Neural cell (in vitro differentiated cells): ENCODE data around the gene B4GALT5.

Experiments
- EP300 ChIP-seq: fragments of 450-650 bp; conservative IDR thresholded peaks from 2 replicates; pipeline ENCODE4 v1.6.1; 2014; ENCODE audit warnings: antibody characterized with exemption, mild to moderate bottlenecking, moderate library complexity; ENCODE audit not compliant: poor library complexity, severe bottlenecking
- RAD21 ChIP-seq: fragments of 450-650 bp; conservative IDR thresholded peaks from 2 replicates; pipeline ENCODE4 v1.6.1; 2014; ENCODE audit warnings: antibody characterized with exemption, mild to moderate bottlenecking, moderate library complexity
- SMC3 ChIP-seq: fragments of 450-650 bp; conservative IDR thresholded peaks from 2 replicates; pipeline ENCODE4 v1.6.1; 2014; ENCODE audit warnings: antibody characterized with exemption, mild to moderate bottlenecking, moderate library complexity; ENCODE audit not compliant: poor library complexity
- TF ChIP-seq, protein P1 (sequence below): fragments of 450-650 bp; IDR thresholded peaks from 2 replicates; pipeline ENCODE4 v1.5.1; 2014; ENCODE audit warnings: antibody characterized with exemption, mild to moderate bottlenecking, moderate library complexity; ENCODE audit not compliant: poor library complexity, severe bottlenecking

DNA sequence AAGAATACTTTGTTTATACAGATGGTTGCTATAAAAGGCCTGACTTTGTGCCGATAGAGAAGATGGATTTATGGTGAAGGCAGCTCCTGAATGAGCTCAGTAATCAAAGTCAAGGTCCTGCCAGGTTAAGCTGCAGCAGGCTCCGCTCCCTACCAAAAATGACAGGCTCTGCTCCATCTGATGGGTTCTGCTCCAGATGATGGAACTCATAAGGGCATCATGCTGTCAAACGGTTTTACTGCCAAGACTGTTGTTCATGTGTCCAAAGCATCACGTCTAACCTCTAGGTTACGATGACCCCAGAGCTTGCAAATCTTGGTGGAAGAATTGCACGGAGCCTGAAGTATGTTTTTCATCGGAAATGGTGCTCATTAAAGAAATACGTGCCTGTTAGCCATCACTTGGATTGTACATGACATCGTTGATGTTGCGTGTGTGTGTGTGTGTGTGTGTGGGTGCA lies 126.5 kb downstream of the B4GALT5 start:
- TF ChIP-seq, protein P1, sequence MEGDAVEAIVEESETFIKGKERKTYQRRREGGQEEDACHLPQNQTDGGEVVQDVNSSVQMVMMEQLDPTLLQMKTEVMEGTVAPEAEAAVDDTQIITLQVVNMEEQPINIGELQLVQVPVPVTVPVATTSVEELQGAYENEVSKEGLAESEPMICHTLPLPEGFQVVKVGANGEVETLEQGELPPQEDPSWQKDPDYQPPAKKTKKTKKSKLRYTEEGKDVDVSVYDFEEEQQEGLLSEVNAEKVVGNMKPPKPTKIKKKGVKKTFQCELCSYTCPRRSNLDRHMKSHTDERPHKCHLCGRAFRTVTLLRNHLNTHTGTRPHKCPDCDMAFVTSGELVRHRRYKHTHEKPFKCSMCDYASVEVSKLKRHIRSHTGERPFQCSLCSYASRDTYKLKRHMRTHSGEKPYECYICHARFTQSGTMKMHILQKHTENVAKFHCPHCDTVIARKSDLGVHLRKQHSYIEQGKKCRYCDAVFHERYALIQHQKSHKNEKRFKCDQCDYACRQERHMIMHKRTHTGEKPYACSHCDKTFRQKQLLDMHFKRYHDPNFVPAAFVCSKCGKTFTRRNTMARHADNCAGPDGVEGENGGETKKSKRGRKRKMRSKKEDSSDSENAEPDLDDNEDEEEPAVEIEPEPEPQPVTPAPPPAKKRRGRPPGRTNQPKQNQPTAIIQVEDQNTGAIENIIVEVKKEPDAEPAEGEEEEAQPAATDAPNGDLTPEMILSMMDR: no peak
- no peak for TF ChIP-seq SMC3
- TF ChIP-seq RAD21: no peak
- TF ChIP-seq EP300: no peak
